Calu3 (cell line): ENCODE results near the gene TPSG1. TPM values are rescaled to one million over a fixed set of nuclear protein-coding genes. Genes with fewer than 3 reads are reported as not detected.

Experiments used
- BruUV-seq: library from RNA; stranded (reverse); fragments of 400-500 nt; replicated peaks from 2 replicates; lab custom pipeline; 2021; lab: Mats Ljungman, UMichigan
- CTCF ChIA-PET: fragments of 300-600 bp; sonication (Branson Sonifier 250); formaldehyde crosslinking; loops from one replicate; lab custom pipeline; 2022; ENCODE audit warnings: antibody characterized with exemption; lab: Charles Lee
- DNase-seq: peaks from one replicate; pipeline ENCODE4 v3.0.0; 2022
- H3K27ac Mint-ChIP-seq: one replicate; pipeline ENCODE4 v1.8.0; 2022; ENCODE audit warnings: mixed read lengths; ENCODE audit not compliant: unreplicated experiment
- H3K27me3 Mint-ChIP-seq: one replicate; pipeline ENCODE4 v1.8.0; 2022; ENCODE audit warnings: mixed read lengths; ENCODE audit not compliant: unreplicated experiment
- H3K36me3 Mint-ChIP-seq: one replicate; pipeline ENCODE4 v1.8.0; 2022; ENCODE audit warnings: mild to moderate bottlenecking, moderate library complexity, mixed read lengths; ENCODE audit not compliant: insufficient read depth, unreplicated experiment
- H3K4me1 Mint-ChIP-seq: one replicate; pipeline ENCODE4 v1.8.0; 2022; ENCODE audit warnings: mild to moderate bottlenecking, low read depth, mixed read lengths; ENCODE audit not compliant: unreplicated experiment
- H3K4me3 Mint-ChIP-seq: one replicate; pipeline ENCODE4 v1.8.0; 2022; ENCODE audit warnings: mild to moderate bottlenecking, low read depth, moderate library complexity, mixed read lengths; ENCODE audit not compliant: unreplicated experiment
- H3K9me3 Mint-ChIP-seq: one replicate; pipeline ENCODE4 v1.8.0; 2022; ENCODE audit warnings: low read depth, mixed read lengths; ENCODE audit not compliant: unreplicated experiment
- CTCF ChIP-seq: fragments of 200-600 bp; IDR thresholded peaks from one replicate; pipeline ENCODE4 v1.8.0; 2022; ENCODE audit warnings: antibody characterized with exemption; ENCODE audit not compliant: unreplicated experiment
- intact Hi-C: fragments of 100-400 bp; cut with micrococcal nuclease; formaldehyde crosslinking; loops from one replicate; pipeline ENCODE4 v1.10.0; 2022; ENCODE audit not compliant: unreplicated experiment
- total RNA-seq: library from RNA; stranded (reverse); gene quantifications from 2 replicates; pipeline ENCODE4 v1.2.3, GENCODE V29; 2022

Gene TPSG1
- total RNA-seq, 1 experiment from 2014 or later, result not detected

GRCh38 chr16:1260101-1260680 lies 35.1 kb upstream of the TPSG1 start:
- CTCF ChIA-PET, result interaction anchor here (0.6 kb wide), 1 partner anchor 250 kb away, joined by 7 read pairs; no protein-coding TSS in a partner anchor
- Mint-ChIP-seq H3K4me3 (no peak overlapping the region), H3K36me3 (peaks cover 12% of the 10 kb centered on the region), H3K9me3 (peaks cover 4% of the 10 kb centered on the region), H3K27me3 (peaks cover 94% of the 10 kb centered on the region), H3K4me1 (peaks cover 10% of the 10 kb centered on the region), H3K27ac (no peak overlapping the region)
- BruUV-seq, result no TSS peak
- no peak for TF ChIP-seq CTCF
- no peak for DNase-seq
- intact Hi-C loops, result no loop called here

GRCh38 chr16:1259760-1260068 lies 34.6 kb upstream of the TPSG1 start:
- Mint-ChIP-seq H3K27me3 (peaks cover 92% of the 10 kb centered on the region), H3K4me1 (peaks cover 10% of the 10 kb centered on the region), H3K9me3 (peaks cover 4% of the 10 kb centered on the region), H3K4me3 (no peak overlapping the region), H3K27ac (no peak overlapping the region), H3K36me3 (peaks cover 12% of the 10 kb centered on the region)
- intact Hi-C loops, result no loop called here
- DNase-seq, result no peak
- CTCF ChIA-PET, result interaction anchor here (0.6 kb wide), 1 partner anchor 250 kb away, joined by 7 read pairs; no protein-coding TSS in a partner anchor
- BruUV-seq, result no TSS peak
- TF ChIP-seq CTCF, result no peak

- H3K36me3 Mint-ChIP-seq, result peaks cover 12% of the 10 kb centered on the region
- no peak for TF ChIP-seq CTCF
- peak; percentile 50 for DNase-seq
- no TSS peak for BruUV-seq
- peaks cover 86% of the 10 kb centered on the region for H3K27me3 Mint-ChIP-seq
- CTCF ChIA-PET, result interaction anchor here (0.6 kb wide), 1 partner anchor 249 kb away, joined by 7 read pairs; no protein-coding TSS in a partner anchor
- H3K9me3 Mint-ChIP-seq, result no peaks in the 10 kb centered on the region
- peak overlapping the region; percentile 62 for H3K4me3 Mint-ChIP-seq
- intact Hi-C loops, result no loop called here
- peaks cover 10% of the 10 kb centered on the region for H3K4me1 Mint-ChIP-seq
- H3K27ac Mint-ChIP-seq, result peak overlapping the region; percentile 16
Observed at GRCh38 chr16:1258906-1259759, 34.1 kb upstream of the TPSG1 start.

GRCh38 chr16:1258225-1258600 lies 33.1 kb upstream of the TPSG1 start:
- peaks cover 10% of the 10 kb centered on the region for H3K4me1 Mint-ChIP-seq
- peak overlapping the region; percentile 62 for H3K4me3 Mint-ChIP-seq
- intact Hi-C loops, result no loop called here
- H3K27ac Mint-ChIP-seq, result no peak overlapping the region
- CTCF ChIA-PET, result no interaction called here
- DNase-seq, result peak; percentile 49
- TF ChIP-seq CTCF, result no peak
- H3K27me3 Mint-ChIP-seq, result peaks cover 77% of the 10 kb centered on the region
- peaks cover 12% of the 10 kb centered on the region for H3K36me3 Mint-ChIP-seq
- no peaks in the 10 kb centered on the region for H3K9me3 Mint-ChIP-seq
- BruUV-seq, result no TSS peak
